GM18502 (cell line): ENCODE results near the gene PTPRN2.
"Not testable (repeated sequence)": the region's sequence is repeated elsewhere in the genome, so short reads cannot be mapped to it uniquely, and the experiment has no call there.

Experiments
- ATAC-seq: cut with Tn5 transposase; IDR thresholded peaks from one replicate; pipeline ENCODE4 v1.9.1; 2021; ENCODE audit warnings: mild to moderate bottlenecking; ENCODE audit not compliant: unreplicated experiment, poor library complexity

Gene PTPRN2

GRCh38 chr7:158345731-158346130, 241.9 kb downstream of the PTPRN2 start:
- no peak for ATAC-seq

DNA sequence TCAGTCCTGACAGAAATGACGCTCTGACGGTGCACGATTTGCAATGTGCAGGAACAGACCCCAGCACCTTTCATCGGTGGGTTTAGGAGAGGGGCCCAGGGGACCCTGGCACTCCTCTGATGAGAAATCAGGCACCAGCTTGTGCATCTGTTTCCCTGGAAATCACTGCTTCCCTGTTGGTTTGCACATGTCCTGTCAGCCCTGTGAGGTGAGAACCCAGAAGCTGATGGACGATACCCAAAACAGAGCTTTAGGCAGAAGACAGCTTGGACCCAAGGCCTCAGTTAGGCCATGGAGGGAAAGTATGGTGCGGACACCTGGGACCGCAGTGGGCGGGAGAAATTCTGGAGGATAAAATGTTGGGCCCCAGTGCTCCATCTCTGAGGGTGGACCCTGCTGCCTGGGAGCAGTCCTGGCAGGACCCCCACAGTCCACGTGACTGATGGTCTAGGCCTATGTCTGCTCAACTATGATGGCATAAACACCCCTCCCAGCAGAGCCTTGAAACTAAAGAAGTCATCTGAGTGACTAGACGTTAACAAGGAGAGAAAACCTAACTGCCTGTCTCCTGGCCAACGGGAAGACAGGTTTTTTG, 242.8 kb downstream of the PTPRN2 start:
- ATAC-seq: no peak

DNA sequence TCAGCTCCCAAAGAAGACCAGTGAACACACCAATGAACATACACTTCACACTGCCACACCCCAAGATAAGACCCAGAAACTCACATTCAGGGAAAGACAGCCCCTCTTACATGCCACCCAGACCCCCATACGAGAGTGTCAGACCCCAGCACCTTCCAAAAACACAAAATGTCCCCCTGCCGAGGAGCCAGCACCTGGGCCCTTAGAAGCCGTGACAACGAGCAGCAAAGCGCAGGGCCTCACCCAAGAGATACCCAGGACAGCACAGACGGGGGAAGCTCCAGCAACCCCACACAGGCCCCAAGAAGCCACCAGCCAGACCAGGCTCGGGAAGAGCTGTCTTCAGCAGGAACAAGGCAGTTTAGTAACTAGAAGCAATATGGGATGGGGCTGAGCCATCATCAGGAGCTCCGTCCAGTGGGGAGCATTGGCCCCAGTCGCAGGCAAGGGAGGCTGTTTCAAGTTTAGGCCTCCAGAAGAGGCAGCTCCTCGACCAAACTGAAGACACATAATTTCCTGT, 243.6 kb downstream of the PTPRN2 start:
- ATAC-seq: no peak

DNA sequence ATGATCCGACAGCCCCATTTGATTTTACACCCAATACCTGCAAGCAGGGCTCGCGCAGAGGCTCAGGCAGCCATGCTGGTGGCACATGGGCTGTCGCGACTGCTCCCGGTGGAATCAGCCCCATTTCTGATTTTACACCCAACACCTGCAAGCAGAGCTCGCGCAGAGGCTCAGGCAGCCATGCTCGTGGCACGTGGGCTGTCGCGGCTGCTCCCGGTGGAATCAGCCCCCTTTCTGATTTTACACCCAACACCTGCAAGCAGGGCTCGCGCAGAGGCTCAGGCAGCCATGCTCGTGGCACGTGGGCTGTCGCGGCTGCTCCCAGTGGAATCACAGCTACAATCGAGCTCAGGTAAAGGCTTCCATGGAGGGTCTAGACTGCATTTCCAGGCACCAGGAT, 244.1 kb downstream of the PTPRN2 start:
- no peak for ATAC-seq

GRCh38 chr7:158341097-158341496, 246.5 kb downstream of the PTPRN2 start:
- not testable (repeated sequence) for ATAC-seq

- ATAC-seq: not testable (repeated sequence)
Measured at GRCh38 chr7:158336952-158337351, 250.7 kb downstream of the PTPRN2 start.

DNA sequence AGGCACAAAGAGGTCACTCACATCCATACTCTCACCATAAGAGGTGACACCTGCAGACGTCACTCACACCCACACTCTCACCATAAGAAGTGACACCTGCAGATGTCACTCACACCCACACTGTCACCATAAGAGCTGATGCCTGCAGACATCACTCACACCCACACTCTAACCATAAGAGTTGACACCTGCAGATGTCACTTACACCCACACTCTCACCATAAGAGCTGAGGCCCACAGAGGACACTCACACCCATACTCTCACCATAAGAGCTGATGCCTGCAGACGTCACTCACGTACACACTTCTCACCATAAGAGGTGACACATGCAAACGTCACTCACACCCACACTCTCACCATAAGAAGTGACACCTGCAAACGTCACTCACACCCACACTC, 255.1 kb downstream of the PTPRN2 start:
- not testable (repeated sequence) for ATAC-seq

DNA sequence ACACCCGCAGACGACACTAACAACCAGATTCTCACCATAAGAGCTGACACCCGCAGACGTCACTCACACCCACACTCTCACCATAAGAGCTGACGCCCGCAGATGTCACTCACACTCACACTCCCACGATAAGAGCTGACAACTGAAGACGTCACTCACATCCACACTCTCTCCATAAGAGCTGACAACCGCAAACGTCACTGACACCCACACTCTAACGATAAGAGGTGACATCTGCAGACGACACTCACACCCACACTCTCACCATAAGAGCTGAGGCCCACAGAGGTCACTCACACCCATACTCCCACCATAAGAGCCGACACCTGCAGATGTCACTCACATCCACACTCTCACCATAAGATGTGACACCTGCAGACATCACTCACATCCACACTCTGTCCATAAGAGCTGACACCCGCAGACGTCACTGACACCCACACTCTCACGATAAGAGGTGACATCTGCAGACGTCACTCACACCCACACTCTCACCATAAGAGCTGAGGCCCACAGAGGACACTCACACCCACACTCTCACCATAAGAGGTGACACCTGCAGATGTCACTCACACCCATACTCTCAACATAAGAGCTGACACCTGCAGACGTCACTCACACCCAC, 255.7 kb downstream of the PTPRN2 start:
- ATAC-seq: not testable (repeated sequence)

DNA sequence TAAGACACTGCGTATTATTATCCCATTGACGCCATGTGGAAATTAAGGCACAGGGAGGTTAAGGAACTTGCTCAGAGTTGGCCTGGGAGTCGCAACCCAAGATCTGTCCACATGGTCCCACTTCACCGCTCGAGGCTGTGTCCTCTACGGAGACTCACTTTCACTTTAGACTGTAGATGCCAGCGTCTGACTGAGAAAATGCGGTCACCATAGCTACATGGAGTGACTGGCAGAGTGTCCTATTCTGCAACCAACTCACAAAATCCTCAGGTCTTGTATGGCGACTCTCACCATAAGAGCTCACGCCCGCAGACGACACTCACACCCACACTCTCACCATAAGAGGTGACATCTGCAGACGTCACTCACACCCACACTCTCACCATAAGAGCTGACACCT, 257.9 kb downstream of the PTPRN2 start:
- ATAC-seq: no peak

DNA sequence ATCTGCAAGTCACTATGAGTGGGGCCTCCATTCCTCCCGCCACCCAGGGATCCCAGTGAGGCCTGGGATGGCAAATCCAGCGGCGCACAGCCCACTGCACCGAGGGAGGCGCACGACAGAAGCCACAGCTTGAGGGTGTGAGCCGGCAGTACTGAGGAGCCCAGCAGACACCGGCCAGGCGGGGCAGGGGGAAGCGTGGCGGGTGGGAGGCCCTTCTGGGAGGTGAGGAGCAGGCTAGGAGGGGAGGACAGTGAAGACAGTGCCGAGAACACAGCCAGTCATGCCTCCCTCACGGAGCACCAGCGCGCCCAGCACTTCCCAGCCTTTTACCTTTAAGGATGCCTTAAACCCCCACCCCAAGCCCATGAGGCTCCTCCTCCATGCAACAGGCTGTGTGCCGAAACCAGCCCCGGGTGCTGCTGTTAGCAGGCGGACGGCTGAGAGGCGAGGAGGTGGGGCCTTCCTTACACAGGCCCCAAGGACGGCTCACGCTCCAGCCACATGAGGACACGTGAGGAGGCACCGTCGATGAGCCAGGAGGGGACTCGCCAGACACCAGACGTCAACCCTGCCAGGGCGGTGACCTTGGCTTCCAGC, 258.5 kb downstream of the PTPRN2 start:
- ATAC-seq: no peak

GRCh38 chr7:158328376-158329013, 259.1 kb downstream of the PTPRN2 start:
- no peak for ATAC-seq

GRCh38 chr7:158327571-158328180, 259.9 kb downstream of the PTPRN2 start:
- ATAC-seq: no peak

DNA sequence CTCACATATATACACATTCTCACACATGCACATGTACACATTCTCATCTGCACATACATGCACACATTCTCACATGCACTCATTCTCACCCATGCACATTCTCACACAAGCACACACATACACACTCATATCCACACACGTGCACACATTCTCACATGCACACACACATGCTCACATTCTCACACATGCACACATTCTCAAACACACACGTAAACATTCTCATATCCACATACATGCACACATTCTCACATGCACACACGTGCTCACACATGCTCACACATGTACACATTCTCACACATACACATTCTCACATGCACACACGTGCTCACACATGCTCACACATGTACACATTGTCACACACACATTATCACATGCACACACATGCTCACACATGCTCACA, 260.6 kb downstream of the PTPRN2 start:
- ATAC-seq: no peak

- ATAC-seq: no peak
Measured at GRCh38 chr7:158325530-158326381, 261.9 kb downstream of the PTPRN2 start.

GRCh38 chr7:158324397-158325360, 262.9 kb downstream of the PTPRN2 start:
- ATAC-seq: no peak

DNA sequence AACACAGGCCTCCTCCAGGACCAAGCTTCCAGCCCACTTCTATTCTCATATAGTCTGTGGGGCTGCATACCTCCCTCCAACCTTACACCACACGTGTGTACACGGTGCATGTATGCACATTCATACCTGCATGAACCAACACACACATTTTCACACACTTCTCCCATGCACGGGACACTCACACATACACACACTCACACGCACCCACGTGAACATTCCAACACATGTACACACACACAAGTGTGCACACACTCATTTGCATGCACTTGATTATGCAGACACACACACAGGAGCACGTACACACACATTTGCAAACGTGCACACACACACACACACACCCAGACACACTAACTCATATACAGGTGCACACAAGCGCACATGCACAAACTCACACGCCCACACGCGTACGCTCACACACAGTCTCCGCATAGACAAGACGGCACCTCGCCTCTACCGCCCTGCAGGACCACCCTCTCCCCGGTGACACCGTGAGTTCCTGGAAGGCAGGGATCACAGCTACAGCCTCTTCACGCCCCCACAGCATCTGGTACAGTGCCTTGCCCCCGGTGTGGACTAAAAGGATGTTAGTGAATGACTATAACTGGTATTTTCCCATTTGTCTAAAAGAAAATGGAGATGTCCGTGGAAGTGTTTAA, 263.8 kb downstream of the PTPRN2 start:
- ATAC-seq: no peak

DNA sequence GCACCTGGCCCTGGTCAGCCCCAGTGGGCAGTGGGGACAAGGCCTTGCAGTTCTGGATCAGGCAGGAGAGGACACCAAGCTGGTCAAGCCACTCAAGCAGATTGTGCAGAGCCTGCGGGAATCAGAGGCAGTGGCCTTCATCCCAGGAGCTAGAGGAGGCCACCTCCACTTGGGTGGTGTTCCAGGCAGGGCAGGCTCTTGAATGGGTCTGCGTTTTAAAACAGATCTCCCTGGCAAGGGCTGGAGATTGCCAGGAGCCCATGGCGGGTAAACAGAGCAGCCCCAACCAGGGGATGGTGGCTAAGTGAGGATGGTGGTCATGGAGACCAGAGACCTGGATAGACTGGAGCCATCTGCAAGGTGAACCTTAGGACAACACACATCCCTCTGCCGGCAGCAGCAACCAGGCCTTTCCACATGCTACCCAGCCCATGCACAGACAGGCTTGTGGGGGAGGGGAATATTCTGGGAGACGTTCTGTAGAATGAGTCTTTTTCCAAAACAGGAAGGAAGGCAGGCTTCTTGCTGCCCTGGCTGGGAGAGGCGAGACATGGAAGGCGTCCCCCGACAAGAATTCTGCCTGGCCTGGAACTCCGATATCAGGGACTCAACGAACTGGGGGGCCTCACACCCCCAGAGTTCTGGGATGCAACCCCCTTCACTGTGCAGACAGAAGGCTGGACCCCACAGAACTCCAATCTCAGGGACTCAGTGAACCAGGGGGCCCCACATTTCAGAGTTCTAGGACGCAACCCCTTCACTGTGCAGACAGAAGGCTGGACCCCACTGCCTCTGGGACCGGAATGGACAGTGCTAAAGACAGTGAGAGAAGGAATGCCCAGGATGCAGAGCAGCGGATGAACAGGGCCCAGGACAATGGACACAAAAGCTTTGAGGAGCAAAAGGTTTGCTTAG, 264.8 kb downstream of the PTPRN2 start:
- ATAC-seq: no peak
